Mesendoderm (in vitro differentiated cells): ENCODE data around the gene TMED9.
A peak's percentile ranks its signal among the peaks of the same experiment; 100 is the strongest.

Experiments used
- DNase-seq: peaks from one replicate; pipeline ENCODE4 v3.0.0; 2013
- H2AK5ac ChIP-seq: 2 replicates; pipeline ENCODE4 v1.6.1; 2013; ENCODE audit warnings: low read length, inconsistent platforms
- H2BK120ac ChIP-seq: 2 replicates; pipeline ENCODE4 v1.6.1; 2013; ENCODE audit warnings: low read depth, mild to moderate bottlenecking, low read length, moderate library complexity, mixed read lengths
- H2BK15ac ChIP-seq: replicated peaks from 2 replicates; pipeline ENCODE4 v1.6.1; 2013; ENCODE audit warnings: low read depth, mild to moderate bottlenecking, moderate library complexity
- H2BK5ac ChIP-seq: 2 replicates; pipeline ENCODE4 v1.6.1; 2013; ENCODE audit warnings: low read length, inconsistent platforms
- H3K18ac ChIP-seq: 2 replicates; pipeline ENCODE4 v1.6.1; 2013; ENCODE audit warnings: mild to moderate bottlenecking, low read length, mixed read lengths
- H3K23ac ChIP-seq: one replicate; pipeline ENCODE4 v1.6.1; 2013; ENCODE audit warnings: low read length
- H3K27ac ChIP-seq: 2 replicates; pipeline ENCODE4 v1.5.1; 2013; ENCODE audit warnings: low read depth, mild to moderate bottlenecking, inconsistent platforms, low read length, moderate library complexity
- H3K27me3 ChIP-seq: 2 replicates; pipeline ENCODE4 v1.6.1; 2013; ENCODE audit warnings: low read length, control low read depth, mild to moderate bottlenecking, inconsistent platforms; ENCODE audit not compliant: insufficient read depth, poor library complexity
- H3K36me3 ChIP-seq: 2 replicates; pipeline ENCODE4 v1.6.1; 2013; ENCODE audit warnings: low read length, inconsistent platforms; ENCODE audit not compliant: control insufficient read depth, insufficient read depth
- H3K4ac ChIP-seq: one replicate; pipeline ENCODE4 v1.6.1; 2013; ENCODE audit warnings: low read depth, mild to moderate bottlenecking, low read length, moderate library complexity
- H3K4me1 ChIP-seq: 2 replicates; pipeline ENCODE4 v1.6.1; 2013; ENCODE audit warnings: low read depth, low read length, inconsistent platforms; ENCODE audit not compliant: control insufficient read depth
- H3K4me2 ChIP-seq: 2 replicates; pipeline ENCODE4 v1.6.1; 2013; ENCODE audit warnings: low read length
- H3K4me3 ChIP-seq: 2 replicates; pipeline ENCODE4 v1.5.1; 2013; ENCODE audit warnings: mild to moderate bottlenecking, low read length
- H3K56ac ChIP-seq: one replicate; pipeline ENCODE4 v1.6.1; 2013; ENCODE audit warnings: low read length
- H3K79me1 ChIP-seq: 2 replicates; pipeline ENCODE4 v1.6.1; 2013; ENCODE audit warnings: low read length, inconsistent platforms
- H3K79me2 ChIP-seq: 2 replicates; pipeline ENCODE4 v1.6.1; 2013; ENCODE audit warnings: mild to moderate bottlenecking, low read length; ENCODE audit not compliant: control insufficient read depth, insufficient read depth
- H3K9ac ChIP-seq: 2 replicates; pipeline ENCODE4 v1.6.1; 2013; ENCODE audit warnings: low read length, inconsistent platforms
- H4K5ac ChIP-seq: one replicate; pipeline ENCODE4 v1.6.1; 2013; ENCODE audit warnings: low read length
- H4K8ac ChIP-seq: one replicate; pipeline ENCODE4 v1.6.1; 2013; ENCODE audit warnings: low read depth, mild to moderate bottlenecking, control low read depth, low read length, moderate library complexity
- WGBS: extraction: QIAGEN DNeasy Blood & Tissue Kit; methylation state at CpG from one replicate; pipeline ENCODE4 v1.1.7; 2013; ENCODE audit warnings: low lambda C conversion rate, missing lambda C conversion rate; ENCODE audit not compliant: insufficient coverage; ENCODE audit errors: extremely low coverage; 5-methylcytosine and 5-hydroxymethylcytosine counted together

Gene TMED9

GRCh38 chr5:177590406-177590805, 1.6 kb upstream of the TMED9 start:
- no peak overlapping the region for H2BK15ac ChIP-seq
- no peak overlapping the region for H2BK120ac ChIP-seq
- no peak overlapping the region for H3K23ac ChIP-seq
- no peak for DNase-seq
- no CpG with 5 or more reads among the region's 1 CpG for WGBS
- no peak overlapping the region for H3K27ac ChIP-seq
- H3K27me3 ChIP-seq, result no peaks in the 10 kb centered on the region
- H3K79me2 ChIP-seq, result peaks cover 5% of the 10 kb centered on the region
- H3K18ac ChIP-seq, result no peak overlapping the region
- H3K4me3 ChIP-seq, result no peak overlapping the region
- no peak overlapping the region for H2BK5ac ChIP-seq
- no peaks in the 10 kb centered on the region for H3K4me1 ChIP-seq
- no peak overlapping the region for H3K9ac ChIP-seq
- no peak overlapping the region for H4K5ac ChIP-seq
- H3K36me3 ChIP-seq, result peaks cover 7% of the 10 kb centered on the region
- no peak overlapping the region for H3K4ac ChIP-seq
- no peak overlapping the region for H2AK5ac ChIP-seq
- no peak overlapping the region for H3K4me2 ChIP-seq
- peaks cover 11% of the 10 kb centered on the region for H3K79me1 ChIP-seq
- no peak overlapping the region for H4K8ac ChIP-seq
- H3K56ac ChIP-seq, result no peak overlapping the region

- whole genome bisulfite sequencing, result no CpG with 5 or more reads among the region's 8 CpGs
- Histone ChIP-seq H3K36me3 (peaks cover 13% of the 10 kb centered on the region), H3K27me3 (no peaks in the 10 kb centered on the region), H3K4me1 (no peaks in the 10 kb centered on the region), H3K23ac (no peak overlapping the region), H3K79me2 (peaks cover 5% of the 10 kb centered on the region), H3K4me3 (no peak overlapping the region), H3K79me1 (peaks cover 11% of the 10 kb centered on the region), H3K27ac (no peak overlapping the region), H2BK120ac (no peak overlapping the region), H3K56ac (peak overlapping the region; percentile 68), H3K4me2 (peak overlapping the region; percentile 73), H3K9ac (peak overlapping the region; percentile 52), H3K4ac (no peak overlapping the region), H4K8ac (no peak overlapping the region), H2BK15ac (no peak overlapping the region), H3K18ac (no peak overlapping the region), H2BK5ac (no peak overlapping the region), H4K5ac (no peak overlapping the region), H2AK5ac (no peak overlapping the region)
- no peak for DNase-seq
Measured at GRCh38 chr5:177591690-177592009, 353 bp upstream of the TMED9 start.

GRCh38 chr5:177592905-177593304, 902 bp downstream of the TMED9 start:
- Histone ChIP-seq H3K79me1 (peaks cover 11% of the 10 kb centered on the region), H3K18ac (no peak overlapping the region), H4K8ac (no peak overlapping the region), H3K36me3 (peaks cover 13% of the 10 kb centered on the region), H3K4me1 (no peaks in the 10 kb centered on the region), H3K4ac (no peak overlapping the region), H3K27ac (no peak overlapping the region), H3K79me2 (peaks cover 5% of the 10 kb centered on the region), H3K9ac (peak overlapping the region; percentile 90), H3K4me2 (peak overlapping the region; percentile 40), H4K5ac (no peak overlapping the region), H2BK120ac (no peak overlapping the region), H3K23ac (no peak overlapping the region), H2BK5ac (no peak overlapping the region), H2AK5ac (no peak overlapping the region), H3K4me3 (peak overlapping the region; percentile 72), H2BK15ac (no peak overlapping the region), H3K56ac (peak overlapping the region; percentile 96), H3K27me3 (no peaks in the 10 kb centered on the region)
- WGBS, result no CpG with 5 or more reads among the region's 13 CpGs
- no peak for DNase-seq

- Histone ChIP-seq H3K9ac (no peak overlapping the region), H3K79me1 (peaks cover 11% of the 10 kb centered on the region), H3K36me3 (peaks cover 13% of the 10 kb centered on the region), H2BK5ac (no peak overlapping the region), H3K27ac (no peak overlapping the region), H3K27me3 (no peaks in the 10 kb centered on the region), H3K56ac (no peak overlapping the region), H4K8ac (no peak overlapping the region), H3K4me2 (no peak overlapping the region), H3K4me3 (no peak overlapping the region), H2BK15ac (no peak overlapping the region), H3K4ac (no peak overlapping the region), H3K79me2 (peaks cover 5% of the 10 kb centered on the region), H3K4me1 (no peaks in the 10 kb centered on the region), H2BK120ac (no peak overlapping the region), H3K23ac (no peak overlapping the region), H3K18ac (no peak overlapping the region), H2AK5ac (no peak overlapping the region), H4K5ac (no peak overlapping the region)
- no peak for DNase-seq
- WGBS, result no CpG with 5 or more reads among the region's 3 CpGs
Measured at GRCh38 chr5:177593511-177593910, 1.5 kb downstream of the TMED9 start.

GRCh38 chr5:177594071-177594470, 2.1 kb downstream of the TMED9 start:
- no peak overlapping the region for H3K56ac ChIP-seq
- H3K36me3 ChIP-seq, result peaks cover 13% of the 10 kb centered on the region
- no peak overlapping the region for H3K4ac ChIP-seq
- no peak overlapping the region for H3K27ac ChIP-seq
- no peak overlapping the region for H2BK5ac ChIP-seq
- H3K4me2 ChIP-seq, result no peak overlapping the region
- no peak overlapping the region for H2AK5ac ChIP-seq
- no peaks in the 10 kb centered on the region for H3K4me1 ChIP-seq
- DNase-seq, result no peak
- H3K4me3 ChIP-seq, result no peak overlapping the region
- H3K23ac ChIP-seq, result no peak overlapping the region
- WGBS, result no CpG with 5 or more reads among the region's 8 CpGs
- no peak overlapping the region for H3K9ac ChIP-seq
- no peak overlapping the region for H3K18ac ChIP-seq
- H3K79me1 ChIP-seq, result peaks cover 11% of the 10 kb centered on the region
- H4K8ac ChIP-seq, result no peak overlapping the region
- no peak overlapping the region for H2BK15ac ChIP-seq
- H3K27me3 ChIP-seq, result no peaks in the 10 kb centered on the region
- H4K5ac ChIP-seq, result no peak overlapping the region
- H2BK120ac ChIP-seq, result no peak overlapping the region
- peaks cover 5% of the 10 kb centered on the region for H3K79me2 ChIP-seq

GRCh38 chr5:177595026-177595585, 3.1 kb downstream of the TMED9 start:
- H3K27me3 ChIP-seq, result no peaks in the 10 kb centered on the region
- H3K56ac ChIP-seq, result no peak overlapping the region
- H4K5ac ChIP-seq, result no peak overlapping the region
- H3K4me2 ChIP-seq, result no peak overlapping the region
- WGBS, result no CpG with 5 or more reads among the region's 8 CpGs
- H3K18ac ChIP-seq, result no peak overlapping the region
- H3K79me2 ChIP-seq, result peaks cover 5% of the 10 kb centered on the region
- H3K4me1 ChIP-seq, result no peaks in the 10 kb centered on the region
- H3K4me3 ChIP-seq, result no peak overlapping the region
- no peak overlapping the region for H3K9ac ChIP-seq
- no peak overlapping the region for H3K4ac ChIP-seq
- no peak overlapping the region for H2AK5ac ChIP-seq
- peaks cover 11% of the 10 kb centered on the region for H3K79me1 ChIP-seq
- no peak for DNase-seq
- no peak overlapping the region for H3K27ac ChIP-seq
- no peak overlapping the region for H3K23ac ChIP-seq
- peaks cover 13% of the 10 kb centered on the region for H3K36me3 ChIP-seq
- no peak overlapping the region for H2BK5ac ChIP-seq
- H2BK15ac ChIP-seq, result no peak overlapping the region
- no peak overlapping the region for H2BK120ac ChIP-seq
- no peak overlapping the region for H4K8ac ChIP-seq
